HG02981 (cell line): ENCODE measurements around the gene NAV2.

Source experiments
- ATAC-seq: cut with Tn5 transposase; IDR thresholded peaks from one replicate; pipeline ENCODE4 v1.9.1; 2021; ENCODE audit warnings: mild to moderate bottlenecking, moderate library complexity; ENCODE audit not compliant: unreplicated experiment

The NAV2 gene

DNA sequence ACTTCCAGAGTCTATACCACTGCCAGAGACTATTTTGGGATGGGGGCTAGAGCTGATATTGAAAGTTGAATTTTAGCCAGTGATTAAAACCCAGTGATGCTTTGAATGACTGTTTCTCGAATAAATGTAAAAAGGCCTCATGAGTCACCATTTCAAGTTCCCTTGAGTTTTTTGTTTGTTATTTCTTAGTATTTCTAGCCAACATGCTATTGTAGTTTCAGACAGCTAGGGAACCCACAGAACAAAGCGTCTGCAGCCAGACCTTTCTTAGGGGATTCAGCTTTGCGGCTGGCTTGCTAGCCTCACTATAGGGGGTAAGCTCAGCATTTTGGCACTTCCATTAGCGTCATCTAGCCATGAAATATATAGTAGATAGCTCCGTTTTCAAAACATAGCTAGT is 381.1 kb downstream of the NAV2 start:
- ATAC-seq: no peak

DNA sequence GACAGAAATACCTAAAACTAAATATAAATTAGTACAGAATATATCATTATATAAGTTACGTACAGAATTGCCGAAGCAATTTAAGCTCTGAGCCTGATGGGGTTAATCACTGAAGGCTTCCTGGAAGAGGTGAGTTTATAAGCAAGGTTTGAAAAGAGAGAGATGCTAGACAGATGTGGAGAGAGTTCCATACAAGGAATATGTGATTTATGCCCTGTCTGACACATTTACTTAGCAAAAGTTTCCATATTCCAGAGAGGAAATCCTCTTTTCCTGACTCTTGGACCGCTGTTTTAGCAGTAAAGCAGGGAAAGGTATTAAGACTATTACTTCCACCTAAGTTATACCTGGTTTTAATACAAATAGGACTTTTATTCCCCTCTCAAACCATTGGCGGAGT is 382.6 kb downstream of the NAV2 start:
- ATAC-seq: no peak

DNA sequence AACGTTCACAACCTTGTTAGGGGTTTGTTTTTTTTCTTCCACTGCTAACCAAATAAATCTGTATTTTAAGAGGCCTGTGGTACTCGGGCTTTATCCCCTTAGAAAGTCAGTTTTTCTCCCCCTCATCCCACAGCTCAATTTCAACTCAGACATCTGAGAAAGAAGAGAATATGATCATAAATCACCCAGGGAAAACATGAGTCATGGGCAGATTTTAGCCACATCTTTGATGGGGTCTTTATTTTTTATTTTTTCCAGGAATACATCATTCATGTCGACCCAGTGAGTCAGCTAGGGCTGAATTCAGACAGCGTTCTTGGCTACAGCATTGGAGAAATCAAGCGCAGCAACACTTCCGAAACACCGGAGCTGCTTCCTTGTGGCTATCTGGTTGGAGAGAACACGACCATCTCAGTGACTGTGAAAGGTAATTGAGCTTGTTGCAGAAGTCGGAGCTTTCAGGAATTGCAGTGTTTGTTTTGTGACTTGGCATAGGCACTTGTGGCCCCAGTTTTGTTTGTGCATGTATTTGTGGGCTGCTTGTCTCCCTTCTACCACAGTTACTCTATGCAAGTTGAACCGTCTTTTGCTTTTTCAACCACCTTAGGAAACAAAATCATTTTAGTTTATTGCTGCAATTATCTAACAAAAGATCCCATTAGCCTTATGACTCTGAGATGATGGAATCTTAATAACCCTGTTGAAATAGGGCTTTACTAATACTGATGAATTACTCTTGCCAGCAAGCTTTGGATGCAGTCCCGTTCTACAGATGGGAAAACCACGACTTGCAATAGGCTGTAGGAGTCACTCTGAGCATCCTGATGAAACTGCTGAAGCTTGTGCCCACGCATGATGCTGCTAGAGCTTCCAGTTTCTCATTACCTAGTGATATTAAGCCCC is 384.9 kb downstream of the NAV2 start:
- no peak for ATAC-seq

DNA sequence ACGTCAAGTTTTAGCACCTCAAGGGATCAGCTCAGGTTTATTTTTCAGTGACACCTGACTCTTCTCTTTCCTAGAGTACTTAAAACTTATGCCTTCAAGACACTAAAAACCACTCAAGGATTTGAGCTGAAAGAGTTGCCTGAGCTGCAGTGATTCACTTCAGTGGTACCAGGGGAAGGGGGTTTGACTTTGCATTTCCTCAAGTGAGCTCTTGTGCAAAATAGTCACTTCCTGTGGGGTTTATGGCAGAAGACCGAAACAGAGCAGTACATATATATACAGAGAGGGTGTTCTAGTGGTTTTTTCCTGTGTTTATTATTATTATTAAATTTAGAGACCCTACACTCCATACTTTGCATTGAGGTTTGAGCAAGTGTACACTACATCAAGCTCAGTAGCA is 386.9 kb downstream of the NAV2 start:
- ATAC-seq: peak; percentile 51

DNA sequence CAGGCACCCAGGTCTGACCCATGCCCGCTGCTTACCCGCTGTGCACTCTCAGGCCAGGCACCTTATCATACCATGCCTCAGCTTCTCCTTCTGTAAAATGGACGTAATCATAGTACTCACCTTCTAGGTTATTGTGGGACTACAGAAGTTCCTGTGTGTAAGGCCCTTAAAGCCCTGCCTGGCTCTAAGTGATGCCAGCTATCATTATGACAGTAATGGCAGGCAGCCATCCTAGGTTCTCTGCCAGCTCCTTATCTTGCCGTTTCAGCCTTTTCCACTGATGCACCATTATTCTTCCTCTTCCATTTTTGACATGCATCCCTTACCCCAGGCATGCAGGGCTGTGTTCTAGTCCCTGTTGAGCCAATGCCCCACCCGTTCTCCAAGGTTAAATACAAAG is 389.8 kb downstream of the NAV2 start:
- no peak for ATAC-seq

DNA sequence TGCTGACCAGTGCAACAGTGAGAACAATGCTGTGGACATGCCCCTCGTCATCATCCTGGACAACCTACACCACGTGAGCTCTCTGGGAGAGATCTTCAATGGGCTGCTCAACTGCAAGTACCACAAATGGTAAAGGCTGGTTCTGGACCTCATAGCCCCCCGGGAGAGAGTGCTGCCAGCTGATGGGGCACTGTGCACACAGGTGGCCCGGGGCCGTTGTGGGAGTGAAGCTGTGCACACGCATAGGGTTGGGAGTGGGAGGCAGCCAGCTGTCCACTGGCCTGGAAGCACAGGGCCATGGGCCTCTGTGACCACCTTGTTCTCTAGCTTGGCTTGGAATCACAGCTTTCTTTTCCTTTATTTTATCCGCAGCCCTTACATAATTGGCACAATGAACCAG is 390.6 kb downstream of the NAV2 start:
- no peak for ATAC-seq

DNA sequence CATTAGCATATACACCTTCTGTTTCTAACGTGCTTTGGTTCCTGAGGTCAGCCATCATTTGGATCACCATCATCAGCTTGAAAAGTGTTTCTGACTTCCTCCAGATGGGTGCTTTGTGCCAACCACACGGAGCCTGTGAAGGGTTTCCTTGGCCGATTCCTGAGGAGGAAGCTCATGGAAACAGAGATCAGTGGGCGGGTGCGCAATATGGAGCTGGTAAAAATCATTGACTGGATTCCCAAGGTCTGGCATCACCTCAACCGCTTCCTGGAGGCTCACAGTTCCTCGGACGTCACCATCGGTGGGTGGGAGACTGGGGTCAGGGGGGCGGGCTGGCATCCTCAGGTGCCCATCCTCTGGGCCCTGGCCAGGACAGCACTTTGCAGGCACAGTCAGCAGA is 392.8 kb downstream of the NAV2 start:
- ATAC-seq: no peak

DNA sequence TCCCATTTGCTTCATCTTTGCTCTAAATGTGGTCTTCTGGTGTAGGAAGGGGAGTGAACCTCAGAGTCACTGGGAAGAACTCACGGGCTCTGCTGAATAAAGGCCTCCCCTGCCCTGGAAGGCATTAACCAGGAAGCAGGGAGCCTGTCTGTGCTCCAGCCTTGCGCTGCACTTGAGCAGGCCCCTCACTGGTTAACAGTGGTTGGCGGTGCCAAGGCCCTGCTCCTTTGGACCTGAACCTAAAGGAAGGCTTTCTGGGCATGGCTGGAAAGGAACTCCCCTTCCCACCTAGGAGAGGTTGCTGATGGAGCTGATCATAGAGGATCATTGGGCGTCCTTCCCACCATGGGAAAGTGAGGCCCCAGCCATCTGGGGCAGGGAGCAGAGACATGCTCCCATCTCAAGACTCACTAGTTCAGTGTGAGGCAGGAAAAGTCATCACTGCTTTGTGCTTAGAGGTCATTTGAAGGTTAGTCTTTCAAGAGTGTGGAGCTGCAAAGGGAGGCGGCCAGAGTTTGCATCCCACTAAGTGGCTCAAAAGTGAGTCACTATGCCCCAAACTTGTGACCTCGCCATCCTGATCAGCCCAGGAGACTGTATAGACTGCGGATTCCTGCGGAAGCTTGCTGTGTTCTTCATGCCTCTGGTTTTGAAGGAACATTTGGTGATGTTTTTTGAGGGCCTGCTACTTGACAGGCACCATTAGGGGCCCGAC is 397.3 kb downstream of the NAV2 start:
- no peak for ATAC-seq

DNA sequence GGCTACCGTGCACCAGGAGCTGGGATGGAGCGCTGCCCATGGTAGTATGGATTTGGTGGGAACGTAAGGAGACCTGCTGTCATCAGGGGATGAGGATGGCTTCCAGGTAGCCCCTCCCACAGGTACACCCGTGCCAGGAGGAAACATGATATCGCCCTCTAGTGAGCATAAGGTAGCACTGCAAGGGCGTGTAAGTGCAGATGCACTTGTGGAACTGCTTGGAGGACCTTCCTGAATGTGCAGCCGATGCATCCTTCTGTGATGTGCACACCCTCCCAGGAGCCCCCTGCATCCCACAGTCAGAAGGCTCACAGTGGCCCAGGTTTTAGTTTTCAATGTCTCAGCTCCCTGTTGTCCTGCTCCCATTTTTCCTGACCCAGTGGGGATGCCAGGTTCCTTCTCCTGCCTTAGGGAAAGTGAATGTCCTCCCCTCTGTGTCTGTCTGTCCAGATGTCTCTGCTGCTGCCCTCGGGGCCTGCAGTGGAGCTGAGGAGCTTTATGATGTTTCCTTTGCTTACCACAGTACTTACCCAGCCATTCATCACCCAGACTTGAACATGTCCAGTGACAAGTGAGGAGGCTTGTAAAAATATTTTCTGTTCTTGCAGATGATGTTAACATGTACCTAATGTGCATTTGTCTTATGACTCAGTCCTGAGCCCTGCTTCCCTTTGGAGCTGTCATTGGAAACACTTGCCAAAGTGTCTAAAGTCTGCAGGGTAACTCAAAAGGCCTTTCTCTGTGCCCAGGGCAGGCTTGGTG is 398.5 kb downstream of the NAV2 start:
- peak; percentile 84 for ATAC-seq

DNA sequence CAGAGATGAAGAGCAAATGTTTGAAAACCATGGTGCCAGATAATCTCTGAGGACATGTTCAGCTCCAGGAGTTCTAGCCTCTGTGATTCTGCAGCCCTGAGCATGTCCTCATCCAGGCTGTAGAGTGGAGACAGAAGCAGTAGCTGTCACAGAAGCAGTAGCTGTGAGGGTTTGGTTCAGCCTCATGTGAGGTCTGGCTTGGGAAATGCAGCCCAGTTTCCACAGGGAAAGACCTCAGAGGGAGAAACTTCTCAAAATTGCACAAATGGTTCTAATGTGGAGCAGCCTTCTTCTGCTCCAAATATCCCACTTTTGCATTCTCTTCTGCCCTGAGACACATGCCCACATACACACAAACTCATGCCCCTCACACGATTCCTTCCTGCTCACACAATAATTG is 399.2 kb downstream of the NAV2 start:
- ATAC-seq: no peak

DNA sequence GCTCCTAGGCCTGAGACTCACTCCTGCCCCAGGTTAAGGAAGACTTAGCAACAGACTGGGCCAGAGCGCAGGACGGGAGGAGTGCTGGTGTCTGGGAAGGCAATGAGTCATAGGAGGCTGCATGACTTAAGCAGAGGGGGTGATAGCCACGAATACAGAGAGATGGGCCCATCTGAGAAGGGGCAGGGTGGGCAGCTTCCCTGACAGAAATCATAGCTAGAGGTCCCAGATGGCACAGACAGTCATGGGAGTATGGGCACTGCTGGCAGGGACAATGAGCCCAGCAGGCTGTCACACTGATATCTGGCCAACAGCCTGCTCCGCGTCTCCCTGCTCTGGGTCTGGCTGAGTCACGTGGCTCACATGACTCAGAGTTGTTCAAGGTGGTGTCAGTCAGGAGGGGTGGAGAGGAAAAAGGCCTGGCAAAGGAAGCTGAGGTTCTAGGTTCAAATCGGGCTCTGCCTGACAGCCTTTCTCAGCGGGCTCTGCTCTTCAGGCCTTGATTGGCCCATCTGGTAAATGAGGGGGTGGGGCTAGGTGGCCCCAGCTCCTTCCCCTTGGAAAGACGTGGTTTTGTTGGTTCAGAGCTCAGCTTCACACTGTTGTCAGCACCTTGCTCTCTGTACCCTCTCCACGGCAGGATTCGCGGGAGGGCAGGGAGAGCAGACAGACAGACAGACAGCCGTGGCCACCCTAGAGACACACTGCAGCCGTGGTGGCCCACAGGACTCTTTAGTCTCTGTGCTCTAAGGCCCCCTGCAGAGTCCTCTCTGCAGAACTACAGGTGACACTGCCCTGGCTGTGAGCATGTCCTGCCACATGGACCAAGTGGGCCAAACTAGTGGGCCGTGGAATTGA is 399.9 kb downstream of the NAV2 start:
- no peak for ATAC-seq

DNA sequence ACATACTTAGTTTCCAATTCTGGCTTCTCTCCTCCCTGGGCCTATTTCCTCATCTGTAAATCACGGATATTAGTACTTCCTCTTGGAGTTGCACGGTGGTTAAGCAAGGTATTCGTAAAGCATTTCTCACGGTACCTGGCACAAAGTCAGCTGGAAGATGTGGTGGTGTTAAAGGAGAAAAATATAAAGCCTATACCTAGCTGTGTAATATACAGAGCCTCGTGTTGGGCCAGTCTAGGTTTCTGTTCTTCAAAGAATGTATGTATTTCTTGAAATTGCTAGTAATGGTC is 400.5 kb downstream of the NAV2 start:
- no peak for ATAC-seq

DNA sequence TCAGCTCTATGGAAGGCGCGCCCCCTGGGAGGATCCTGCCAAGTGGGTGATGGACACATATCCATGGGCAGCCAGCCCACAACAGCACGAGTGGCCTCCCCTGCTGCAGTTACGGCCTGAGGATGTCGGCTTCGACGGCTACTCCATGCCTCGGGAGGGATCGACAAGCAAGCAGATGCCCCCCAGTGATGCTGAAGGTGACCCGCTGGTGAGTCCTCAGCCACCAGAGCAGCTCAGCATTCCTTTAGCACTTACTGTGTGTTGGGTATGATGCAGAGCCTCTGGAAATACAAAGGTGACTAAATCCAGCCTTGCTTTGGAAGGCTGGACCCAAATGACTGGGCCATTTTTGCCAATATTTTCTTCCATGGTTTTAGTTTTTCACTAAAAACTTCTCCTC is 402.0 kb downstream of the NAV2 start:
- ATAC-seq: no peak

DNA sequence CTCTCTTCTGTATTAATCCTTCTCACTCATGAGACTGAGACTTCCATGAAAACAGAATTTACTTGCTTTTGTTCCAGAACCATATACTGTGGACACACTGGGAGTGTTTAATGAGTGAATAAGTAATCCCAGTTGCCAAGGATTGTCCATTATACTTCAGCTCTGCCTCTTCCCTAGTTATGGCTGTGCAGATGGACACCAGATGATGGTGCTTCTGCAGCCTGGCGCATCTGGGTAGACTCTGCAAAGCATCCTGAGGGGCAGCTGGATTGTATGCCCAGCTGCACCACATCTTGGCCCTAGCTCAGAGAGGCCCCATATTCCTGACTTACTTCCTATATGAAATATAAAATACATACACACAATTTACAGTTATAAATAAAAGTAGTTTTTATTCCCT is 404.2 kb downstream of the NAV2 start:
- ATAC-seq: no peak

DNA sequence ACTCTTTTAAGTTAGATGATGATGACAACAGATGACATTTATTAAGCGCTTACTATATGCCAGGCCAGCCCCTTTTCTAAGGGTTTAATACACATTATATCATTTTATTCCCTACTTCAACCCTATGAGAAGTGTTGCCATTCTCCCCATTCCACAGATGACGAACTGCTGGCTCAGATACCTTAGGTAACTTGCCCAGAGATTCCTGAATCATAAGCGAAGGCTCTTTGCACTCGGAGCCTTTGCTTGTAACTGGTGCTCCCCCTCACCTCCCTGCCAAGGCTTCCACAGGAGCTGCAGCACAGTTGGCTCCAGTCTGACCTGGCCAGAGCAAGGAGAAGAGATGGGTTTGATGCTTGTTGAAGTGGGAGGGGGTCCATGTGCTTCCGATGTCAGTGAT is 404.7 kb downstream of the NAV2 start:
- no peak for ATAC-seq

DNA sequence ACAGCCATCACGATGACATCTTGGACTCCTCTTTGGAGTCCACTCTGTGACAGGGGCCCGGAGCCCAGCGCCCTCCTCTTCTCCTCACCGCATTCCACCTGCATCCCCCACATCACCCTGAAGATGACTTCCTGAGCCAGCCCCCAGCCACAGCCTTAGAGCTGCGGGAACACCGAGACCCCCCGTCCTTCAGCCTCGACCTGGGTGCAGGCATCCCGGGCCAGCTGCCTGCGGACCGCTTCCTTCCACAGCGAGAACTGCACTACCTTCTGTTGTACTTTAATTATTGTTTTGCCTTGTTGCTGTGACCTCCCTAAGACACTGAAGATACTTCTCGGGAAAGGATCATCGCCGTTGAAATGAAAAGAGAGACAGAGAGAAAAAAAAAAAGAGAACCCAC is 405.6 kb downstream of the NAV2 start:
- ATAC-seq: no peak

DNA sequence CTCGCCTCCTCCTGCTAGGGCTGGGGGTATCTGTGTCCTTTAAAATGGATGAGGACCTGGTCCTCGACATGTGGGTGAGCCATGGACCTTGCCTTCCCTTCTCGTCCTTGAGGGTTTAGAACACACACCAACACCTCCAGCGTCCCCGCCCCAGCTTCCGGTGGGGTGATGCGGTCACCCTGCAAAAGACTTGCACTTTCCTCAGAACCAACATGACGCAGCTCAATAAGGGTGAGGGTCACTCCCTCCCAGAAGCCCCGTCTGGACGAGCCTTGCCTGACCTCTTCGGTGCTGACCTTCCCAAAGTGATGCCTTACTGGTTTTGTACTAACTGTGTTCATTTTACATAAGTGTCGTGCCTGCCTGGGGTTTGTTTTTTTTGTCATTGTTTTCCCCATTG is 406.7 kb downstream of the NAV2 start:
- no peak for ATAC-seq

DNA sequence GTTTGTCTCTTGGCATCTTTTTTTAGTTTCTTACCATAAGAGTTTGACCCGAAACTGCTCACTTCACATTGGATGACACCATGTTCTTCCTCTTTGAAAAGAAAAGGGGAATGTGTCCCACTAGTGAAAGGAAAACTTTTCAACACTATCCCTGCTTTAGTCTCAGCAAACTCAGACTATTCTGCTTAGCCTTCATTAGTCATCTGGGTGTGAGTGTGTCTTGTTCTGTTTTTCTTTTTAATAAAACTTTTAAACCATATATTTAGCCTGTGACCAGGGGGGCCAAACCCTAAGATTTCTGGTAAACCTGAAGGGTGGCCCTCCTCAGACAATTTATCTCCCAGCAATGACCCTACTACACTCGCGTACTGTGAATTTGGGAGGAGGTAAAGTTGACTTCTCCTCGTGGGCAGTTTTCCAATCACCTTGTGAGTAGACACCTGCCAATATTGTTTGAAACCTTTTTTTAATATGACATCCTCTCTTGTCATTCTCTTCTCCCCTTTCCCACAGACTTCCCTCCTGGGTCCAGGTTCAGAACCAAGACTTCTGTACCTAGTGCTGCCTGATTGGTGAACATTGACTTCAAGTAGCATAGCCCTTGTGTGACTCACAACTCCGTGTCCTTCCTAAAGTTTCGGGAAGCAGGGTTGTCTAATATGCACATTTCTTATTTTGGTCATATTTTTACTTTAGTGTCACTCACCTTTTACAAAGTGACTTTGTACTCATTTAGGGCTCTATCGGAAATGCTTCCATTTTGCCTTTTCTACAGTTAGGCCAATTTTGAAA is 407.7 kb downstream of the NAV2 start:
- no peak for ATAC-seq

DNA sequence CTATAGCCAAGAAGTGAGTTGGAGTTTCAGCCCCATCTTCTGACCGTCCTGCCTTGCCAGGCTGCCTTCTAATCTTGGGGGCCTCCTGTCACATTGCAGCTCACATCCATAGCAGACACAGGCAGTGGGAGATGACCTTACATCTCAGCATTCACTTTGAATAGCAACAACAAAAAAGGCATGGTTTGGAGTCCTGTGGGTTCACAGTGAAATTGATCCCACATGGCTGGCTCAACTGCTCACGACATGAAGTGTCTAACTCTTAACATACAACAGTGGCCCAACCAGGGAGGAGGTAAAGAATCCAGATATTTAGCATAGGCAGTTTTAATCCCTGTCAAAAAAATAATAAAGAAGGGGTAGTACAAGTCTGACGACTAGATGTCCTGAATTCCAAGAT is 409.5 kb downstream of the NAV2 start:
- ATAC-seq: no peak

DNA sequence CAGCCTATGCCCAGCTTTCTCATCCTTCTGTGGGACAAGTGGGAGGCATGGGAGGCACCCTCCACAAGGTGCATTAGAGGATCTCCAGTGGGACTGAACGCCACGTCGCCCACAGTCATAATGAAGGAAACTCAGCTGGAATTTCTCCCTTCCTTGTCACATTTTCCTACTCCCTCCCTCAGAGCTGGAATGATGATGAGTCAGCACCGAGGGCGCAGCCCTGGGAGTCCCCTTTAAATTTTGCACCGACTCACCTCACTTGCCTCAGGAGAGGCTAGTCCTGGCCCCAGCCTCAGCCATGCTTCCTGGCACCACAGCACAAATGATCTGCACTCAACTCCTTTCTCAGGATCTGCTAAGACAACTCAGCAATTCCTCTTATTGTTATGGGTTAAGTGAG is 413.3 kb downstream of the NAV2 start:
- ATAC-seq: no peak
